ENCODE results near the gene PAX7. TPM values are rescaled to one million over a fixed set of nuclear protein-coding genes. Genes with fewer than 3 reads are reported as not detected.

PAX7 gene
- total and polyA plus RNA-seq, 9 of the 15 experiments (the other 6 are each of a cell fraction or from before 2014, with no cell fraction given), result not detected

- DNase-seq (ENCODE audit: extremely low read depth in 1 of 4, low spot score in 3 of 4) (no peak), FAIRE-seq (no peak), ATAC-seq (no peak)
- Histone ChIP-seq H3K36me3 (ENCODE audit: control insufficient read depth, insufficient read depth, low read length) (no peaks in the 10 kb centered on the region), H3K4me3 (no peak overlapping the region), H3K9me1 (ENCODE audit: control insufficient read depth, insufficient read depth, low read length) (no peaks in the 10 kb centered on the region), H3K9ac (ENCODE audit: insufficient read depth in 1 of 2, low read depth in 2 of 2, low read length in 2 of 2) (no peak overlapping the region), H3K4me2 (ENCODE audit: insufficient read depth, low read length) (no peak overlapping the region), H3K79me2 (ENCODE audit: control insufficient read depth, insufficient read depth, low read length) (no peaks in the 10 kb centered on the region), H3K27me3 (ENCODE audit: control insufficient read depth in 2 of 2, insufficient read depth in 2 of 2, low read length in 2 of 2) (peaks cover 7 to 43% of the 10 kb centered on the region in 2 experiments; a peak in 4 of 5 replicates), H3K27ac (ENCODE audit: extremely low read depth, low read depth, low read length) (no peak overlapping the region), H3K9me3 (replicated peaks; ENCODE audit: control insufficient read depth, insufficient read depth, low read depth, low read length) (no peaks in the 10 kb centered on the region), H4K20me1 (replicated peaks; ENCODE audit: control insufficient read depth, insufficient read depth, low read length) (peaks cover 17% of the 10 kb centered on the region), H2AFZ (ENCODE audit: low read depth, low read length) (no peak overlapping the region), H3K4me1 (replicated peaks in 1 of 2; ENCODE audit: control insufficient read depth in 2 of 2, insufficient read depth in 2 of 2, low read length in 2 of 2) (no peaks in the 10 kb centered on the region)
- POLR2A ChIA-PET, result interaction anchor here (0.9 to 1.3 kb wide), 4 partner anchors 11 to 167 kb away, joined by 3 to 5 read pairs (median 4); no protein-coding TSS in a partner anchor
- CTCF ChIA-PET (ENCODE audit: low intra/inter-chr PET ratio), result no interaction called here
- WGBS (ENCODE audit: insufficient coverage, low coverage, missing lambda C conversion rate), result 0% methylated on average over 2 of the region's 2 CpGs
- in situ Hi-C loops (cut with MboI), result no loop called here
- TF ChIP-seq ZFP1 (CRISPR knock-in tag; IDR thresholded peaks at IDR 0.05) (no peak), RBM22 (IDR thresholded peaks at IDR 0.05; ENCODE audit: low read depth, low read length, poor library complexity, severe bottlenecking) (no peak), MBD1 (CRISPR knock-in tag; IDR thresholded peaks at IDR 0.05) (no peak), KLF16 (IDR thresholded peaks at IDR 0.05) (no peak), ZBTB1 (CRISPR knock-in tag; IDR thresholded peaks at IDR 0.05; ENCODE audit: borderline replicate concordance, low read depth) (no peak), ZNF212 (CRISPR knock-in tag; IDR thresholded peaks at IDR 0.05) (no peak), TCF7L2 (IDR thresholded peaks at IDR 0.05; ENCODE audit: low read depth, low read length) (no peak), KDM4B (IDR thresholded peaks at IDR 0.05; ENCODE audit: borderline replicate concordance in 2 of 2, low read depth in 1 of 2) (no peak), PURB (CRISPR knock-in tag; IDR thresholded peaks at IDR 0.05; ENCODE audit: low read depth) (no peak), HDGF (IDR thresholded peaks at IDR 0.05) (no peak), MAFK (IDR thresholded peaks at IDR 0.05; ENCODE audit: low read length) (no peak), HES1 (IDR thresholded peaks at IDR 0.05; ENCODE audit: low read depth) (no peak), CBX1 (IDR thresholded peaks at IDR 0.05; ENCODE audit: low read depth) (no peak)
- intact Hi-C loops (cut with micrococcal nuclease), result no loop called here
- no TSS peak for BruUV-seq (replicated peaks)
These were observed 37.4 kb downstream of the PAX7 start for GRCh38 chr1:18668046-18668445.
